Neural cell (in vitro differentiated cells): ENCODE data around the gene NOL9. TPM values are rescaled to one million over a fixed set of nuclear protein-coding genes. Genes with fewer than 3 reads are reported as not detected.

Experiments used
- H2AFZ ChIP-seq: fragments of 200-600, 300-800 bp; sonication (generic), shearing (Covaris generic); 2 replicates; pipeline ENCODE4 v1.6.0; 2014; ENCODE audit warnings: low read depth, mild to moderate bottlenecking, antibody characterized with exemption, low read length, moderate library complexity
- H3F3A ChIP-seq: fragments of 200-600 bp; shearing (Covaris generic); 2 replicates; pipeline ENCODE4 v1.6.1; 2016; ENCODE audit warnings: mild to moderate bottlenecking, moderate library complexity, mixed read lengths, antibody characterized with exemption, low read length; ENCODE audit not compliant: insufficient read depth, poor library complexity, severe bottlenecking
- H3K27ac ChIP-seq: fragments of 200-600, 300-800 bp; sonication (generic), shearing (Covaris generic); 2 replicates; pipeline ENCODE4 v1.5.1; 2014; ENCODE audit warnings: mild to moderate bottlenecking, low read length, moderate library complexity
- H3K27me3 ChIP-seq: fragments of 300-800, 200-600 bp; sonication (generic), shearing (Covaris generic); 2 replicates; pipeline ENCODE4 v1.6.0; 2014; ENCODE audit warnings: mild to moderate bottlenecking, low read depth, low read length, moderate library complexity; ENCODE audit not compliant: insufficient read depth
- H3K36me3 ChIP-seq: fragments of 300-800, 200-600 bp; sonication (generic), shearing (Covaris generic); 2 replicates; pipeline ENCODE4 v1.5.1; 2014; ENCODE audit warnings: mild to moderate bottlenecking, antibody characterized with exemption, low read length, moderate library complexity; ENCODE audit not compliant: insufficient read depth
- H3K4me2 ChIP-seq: fragments of 300-800, 200-600 bp; sonication (generic), shearing (Covaris generic); 2 replicates; pipeline ENCODE4 v1.6.0; 2014; ENCODE audit warnings: mild to moderate bottlenecking, low read length
- H3K4me3 ChIP-seq: fragments of 300-800, 200-600 bp; sonication (generic), shearing (Covaris generic); 2 replicates; pipeline ENCODE4 v1.5.1; 2014; ENCODE audit warnings: mild to moderate bottlenecking, low read length, moderate library complexity
- H3K79me2 ChIP-seq: fragments of 200-600 bp; shearing (Covaris generic); replicated peaks from 2 replicates; pipeline ENCODE4 v1.6.0; 2014; ENCODE audit warnings: mild to moderate bottlenecking, low read length, moderate library complexity; ENCODE audit not compliant: insufficient read depth
- H3K9ac ChIP-seq: fragments of 300-800, 200-600 bp; sonication (generic), shearing (Covaris generic); 2 replicates; pipeline ENCODE4 v1.6.1; 2016; ENCODE audit warnings: mild to moderate bottlenecking, low read length, mixed read lengths
- H3K9me2 ChIP-seq: fragments of 200-600 bp; shearing (Covaris generic); 2 replicates; pipeline ENCODE4 v1.6.1; 2016; ENCODE audit warnings: mild to moderate bottlenecking, low read length, mixed read lengths; ENCODE audit not compliant: insufficient read depth
- H3K9me3 ChIP-seq: fragments of 200-600, 300-800 bp; sonication (generic), shearing (Covaris generic); 2 replicates; pipeline ENCODE4 v1.6.1; 2016; ENCODE audit warnings: mild to moderate bottlenecking, mixed run types, low read length, moderate library complexity, mixed read lengths
- H4K20me1 ChIP-seq: fragments of 200-600 bp; shearing (Covaris generic); 2 replicates; pipeline ENCODE4 v1.6.1; 2016; ENCODE audit warnings: mild to moderate bottlenecking, mixed run types; ENCODE audit not compliant: insufficient read depth
- EP300 ChIP-seq: fragments of 450-650 bp; conservative IDR thresholded peaks from 2 replicates; pipeline ENCODE4 v1.6.1; 2014; ENCODE audit warnings: antibody characterized with exemption, mild to moderate bottlenecking, moderate library complexity; ENCODE audit not compliant: poor library complexity, severe bottlenecking
- EZH2 ChIP-seq: fragments of 200-600, 300-800 bp; shearing (Covaris generic), sonication (generic); IDR thresholded peaks from 2 replicates; pipeline ENCODE4 v1.6.1; 2014; ENCODE audit warnings: antibody characterized with exemption, low read length, borderline replicate concordance, mild to moderate bottlenecking; ENCODE audit not compliant: insufficient read depth, poor library complexity, severe bottlenecking
- MXI1 ChIP-seq: fragments of 450-650 bp; conservative IDR thresholded peaks from 2 replicates; pipeline ENCODE4 v1.6.1; 2014; ENCODE audit warnings: antibody characterized with exemption, mild to moderate bottlenecking; ENCODE audit not compliant: poor library complexity, severe bottlenecking
- POLR2AphosphoS5 ChIP-seq: IDR thresholded peaks from 2 replicates; pipeline ENCODE4 v1.6.1; 2012
- RAD21 ChIP-seq: fragments of 450-650 bp; conservative IDR thresholded peaks from 2 replicates; pipeline ENCODE4 v1.6.1; 2014; ENCODE audit warnings: antibody characterized with exemption, mild to moderate bottlenecking, moderate library complexity
- SMC3 ChIP-seq: fragments of 450-650 bp; conservative IDR thresholded peaks from 2 replicates; pipeline ENCODE4 v1.6.1; 2014; ENCODE audit warnings: antibody characterized with exemption, mild to moderate bottlenecking, moderate library complexity; ENCODE audit not compliant: poor library complexity
- TAF1 ChIP-seq: IDR thresholded peaks from 2 replicates; pipeline ENCODE4 v1.6.1; 2012; ENCODE audit warnings: low read depth
- polyA plus RNA-seq: library from polyadenylated mRNA; depleted of rRNA; stranded (reverse); fragments of >200 nt; gene quantifications from 2 replicates; pipeline ENCODE4 v1.2.3, GENCODE V29; 2014
- TF ChIP-seq, protein P1 (sequence below): IDR thresholded peaks from 2 replicates; pipeline ENCODE4 v1.6.1; 2012; ENCODE audit warnings: borderline replicate concordance
- TF ChIP-seq, protein P2 (sequence below): fragments of 450-650 bp; IDR thresholded peaks from 2 replicates; pipeline ENCODE4 v1.5.1; 2014; ENCODE audit warnings: antibody characterized with exemption, mild to moderate bottlenecking, moderate library complexity; ENCODE audit not compliant: poor library complexity, severe bottlenecking

Gene NOL9
- polyA plus RNA-seq, 1 donor from 2014 or later, result 30.7 TPM

DNA sequence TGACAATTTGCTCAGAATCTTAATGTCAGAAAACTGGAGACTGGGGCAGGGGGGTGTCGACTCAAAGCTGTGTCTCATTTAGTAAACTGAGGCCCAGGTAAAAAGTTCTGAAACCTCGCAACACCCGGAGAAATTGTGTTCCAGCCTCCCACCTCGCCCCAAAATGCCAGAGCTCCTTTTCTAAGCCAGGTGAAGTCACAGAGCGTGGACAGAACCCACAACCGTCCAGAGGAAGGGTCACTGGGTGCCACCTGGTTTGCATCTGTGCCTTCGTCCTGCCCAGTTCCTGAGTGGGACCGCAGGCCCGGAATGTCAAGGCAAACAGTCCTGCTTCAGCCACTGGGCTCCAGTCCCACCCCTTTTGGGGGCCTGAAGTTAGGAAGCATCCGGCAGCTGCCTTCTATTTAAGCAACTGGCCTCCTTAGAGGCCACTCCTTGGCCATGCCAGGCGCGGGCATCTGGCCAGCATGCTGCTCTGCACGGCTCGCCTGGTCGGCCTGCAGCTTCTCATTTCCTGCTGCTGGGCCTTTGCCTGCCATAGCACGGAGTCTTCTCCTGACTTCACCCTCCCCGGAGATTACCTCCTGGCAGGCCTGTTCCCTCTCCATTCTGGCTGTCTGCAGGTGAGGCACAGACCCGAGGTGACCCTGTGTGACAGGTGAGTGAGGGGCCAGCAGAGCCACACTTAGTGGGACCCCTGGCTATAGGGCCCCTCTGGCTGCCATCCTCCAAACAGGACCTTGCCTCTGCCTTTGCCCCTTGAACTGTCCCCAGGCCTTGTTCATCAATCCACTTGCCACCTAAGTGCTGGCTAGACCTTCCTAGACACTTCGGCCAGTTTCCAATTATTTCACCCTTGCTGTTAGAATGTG, 830 bp upstream of the NOL9 start, which contains the start of gene TAS1R1:
Gene TAS1R1 (plus strand): TSS at position 401 of the 872 bp plus-strand sequence. CDS start 67 bp downstream, at position 468.
- H3K27ac ChIP-seq, result no peak within 1 kb of the TSS
- H3K4me3 ChIP-seq, result peak within 1 kb of the TSS; percentile 98
- no peaks in the 10 kb centered on the region for H3K36me3 ChIP-seq
- TF ChIP-seq EP300, result no peak
- TF ChIP-seq MXI1, result no peak
- TF ChIP-seq, protein P1, sequence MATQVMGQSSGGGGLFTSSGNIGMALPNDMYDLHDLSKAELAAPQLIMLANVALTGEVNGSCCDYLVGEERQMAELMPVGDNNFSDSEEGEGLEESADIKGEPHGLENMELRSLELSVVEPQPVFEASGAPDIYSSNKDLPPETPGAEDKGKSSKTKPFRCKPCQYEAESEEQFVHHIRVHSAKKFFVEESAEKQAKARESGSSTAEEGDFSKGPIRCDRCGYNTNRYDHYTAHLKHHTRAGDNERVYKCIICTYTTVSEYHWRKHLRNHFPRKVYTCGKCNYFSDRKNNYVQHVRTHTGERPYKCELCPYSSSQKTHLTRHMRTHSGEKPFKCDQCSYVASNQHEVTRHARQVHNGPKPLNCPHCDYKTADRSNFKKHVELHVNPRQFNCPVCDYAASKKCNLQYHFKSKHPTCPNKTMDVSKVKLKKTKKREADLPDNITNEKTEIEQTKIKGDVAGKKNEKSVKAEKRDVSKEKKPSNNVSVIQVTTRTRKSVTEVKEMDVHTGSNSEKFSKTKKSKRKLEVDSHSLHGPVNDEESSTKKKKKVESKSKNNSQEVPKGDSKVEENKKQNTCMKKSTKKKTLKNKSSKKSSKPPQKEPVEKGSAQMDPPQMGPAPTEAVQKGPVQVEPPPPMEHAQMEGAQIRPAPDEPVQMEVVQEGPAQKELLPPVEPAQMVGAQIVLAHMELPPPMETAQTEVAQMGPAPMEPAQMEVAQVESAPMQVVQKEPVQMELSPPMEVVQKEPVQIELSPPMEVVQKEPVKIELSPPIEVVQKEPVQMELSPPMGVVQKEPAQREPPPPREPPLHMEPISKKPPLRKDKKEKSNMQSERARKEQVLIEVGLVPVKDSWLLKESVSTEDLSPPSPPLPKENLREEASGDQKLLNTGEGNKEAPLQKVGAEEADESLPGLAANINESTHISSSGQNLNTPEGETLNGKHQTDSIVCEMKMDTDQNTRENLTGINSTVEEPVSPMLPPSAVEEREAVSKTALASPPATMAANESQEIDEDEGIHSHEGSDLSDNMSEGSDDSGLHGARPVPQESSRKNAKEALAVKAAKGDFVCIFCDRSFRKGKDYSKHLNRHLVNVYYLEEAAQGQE, result no peak
- no peak for TF ChIP-seq POLR2AphosphoS5
- TF ChIP-seq EZH2, result no peak
- peak within 1 kb of the TSS; percentile 79 for H3K9ac ChIP-seq
- H2AFZ ChIP-seq, result peak within 1 kb of the TSS; percentile 40
- no peaks in the 10 kb centered on the region for H3K9me3 ChIP-seq
- H4K20me1 ChIP-seq, result no peaks in the 10 kb centered on the region
- no peaks in the 10 kb centered on the region for H3K27me3 ChIP-seq
- H3K9me2 ChIP-seq, result no peaks in the 10 kb centered on the region
- H3K79me2 ChIP-seq, result peaks cover 15% of the 10 kb centered on the region
- no peaks in the 10 kb centered on the region for H3F3A ChIP-seq
- H3K4me2 ChIP-seq, result no peak within 1 kb of the TSS

DNA sequence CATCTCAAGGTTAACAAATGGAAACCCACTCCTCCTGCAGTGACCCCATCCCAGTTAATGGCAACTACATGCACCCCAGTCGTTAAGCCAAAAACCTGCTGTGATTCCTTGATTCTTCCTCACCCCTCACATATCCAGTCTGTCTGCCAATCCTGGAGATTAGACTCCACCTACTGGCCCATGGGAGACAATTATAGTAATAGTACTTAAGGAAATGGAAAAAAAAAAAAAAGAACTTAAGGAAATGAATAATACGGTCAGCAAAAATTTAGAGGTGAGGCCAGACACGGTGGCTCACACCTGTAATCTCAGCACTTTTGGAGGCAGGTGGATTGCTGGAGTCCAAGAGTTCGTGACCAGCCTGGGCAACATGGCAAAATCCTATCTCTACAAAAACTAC, 7.0 kb downstream of the NOL9 start:
- H4K20me1 ChIP-seq, result no peaks in the 10 kb centered on the region
- H3K27ac ChIP-seq, result no peak overlapping the region
- no peak overlapping the region for H3K4me3 ChIP-seq
- H3K9ac ChIP-seq, result no peak overlapping the region
- no peaks in the 10 kb centered on the region for H3K27me3 ChIP-seq
- no peak for TF ChIP-seq EP300
- H3K4me2 ChIP-seq, result no peak overlapping the region
- no peaks in the 10 kb centered on the region for H3F3A ChIP-seq
- H2AFZ ChIP-seq, result no peak overlapping the region
- H3K9me3 ChIP-seq, result no peaks in the 10 kb centered on the region
- no peaks in the 10 kb centered on the region for H3K79me2 ChIP-seq
- H3K36me3 ChIP-seq, result peaks cover 6% of the 10 kb centered on the region
- no peaks in the 10 kb centered on the region for H3K9me2 ChIP-seq

DNA sequence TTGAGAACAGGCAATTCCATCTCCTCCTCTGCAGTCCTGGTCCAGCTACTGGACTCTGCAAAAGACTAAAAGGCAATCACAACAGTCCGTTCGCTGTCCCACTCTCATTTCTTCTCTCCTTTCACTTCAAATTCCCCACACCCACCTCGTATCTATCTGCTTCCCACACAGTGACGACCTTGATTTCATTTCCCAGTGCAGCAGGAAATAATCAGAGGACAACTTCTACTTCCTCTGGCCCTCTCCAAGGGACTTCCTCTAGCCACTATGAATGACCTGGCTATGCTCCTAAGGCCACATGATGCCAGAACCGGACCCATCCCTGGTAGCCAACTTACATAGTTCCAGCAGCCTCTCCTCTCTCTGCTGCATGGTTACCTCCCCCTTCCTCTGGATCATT, 8.0 kb downstream of the NOL9 start:
- H3K9me2 ChIP-seq, result no peaks in the 10 kb centered on the region
- no peaks in the 10 kb centered on the region for H4K20me1 ChIP-seq
- no peaks in the 10 kb centered on the region for H3K27me3 ChIP-seq
- H3K4me2 ChIP-seq, result no peak overlapping the region
- peaks cover 6% of the 10 kb centered on the region for H3K36me3 ChIP-seq
- H3K9me3 ChIP-seq, result no peaks in the 10 kb centered on the region
- H3F3A ChIP-seq, result no peaks in the 10 kb centered on the region
- H2AFZ ChIP-seq, result no peak overlapping the region
- no peak overlapping the region for H3K9ac ChIP-seq
- no peak overlapping the region for H3K4me3 ChIP-seq
- TF ChIP-seq EP300 (no peak), RAD21 (no peak), SMC3 (no peak), MXI1 (no peak), POLR2AphosphoS5 (no peak), EZH2 (no peak), TAF1 (no peak)
- TF ChIP-seq, protein P1, result no peak
- TF ChIP-seq, protein P2, sequence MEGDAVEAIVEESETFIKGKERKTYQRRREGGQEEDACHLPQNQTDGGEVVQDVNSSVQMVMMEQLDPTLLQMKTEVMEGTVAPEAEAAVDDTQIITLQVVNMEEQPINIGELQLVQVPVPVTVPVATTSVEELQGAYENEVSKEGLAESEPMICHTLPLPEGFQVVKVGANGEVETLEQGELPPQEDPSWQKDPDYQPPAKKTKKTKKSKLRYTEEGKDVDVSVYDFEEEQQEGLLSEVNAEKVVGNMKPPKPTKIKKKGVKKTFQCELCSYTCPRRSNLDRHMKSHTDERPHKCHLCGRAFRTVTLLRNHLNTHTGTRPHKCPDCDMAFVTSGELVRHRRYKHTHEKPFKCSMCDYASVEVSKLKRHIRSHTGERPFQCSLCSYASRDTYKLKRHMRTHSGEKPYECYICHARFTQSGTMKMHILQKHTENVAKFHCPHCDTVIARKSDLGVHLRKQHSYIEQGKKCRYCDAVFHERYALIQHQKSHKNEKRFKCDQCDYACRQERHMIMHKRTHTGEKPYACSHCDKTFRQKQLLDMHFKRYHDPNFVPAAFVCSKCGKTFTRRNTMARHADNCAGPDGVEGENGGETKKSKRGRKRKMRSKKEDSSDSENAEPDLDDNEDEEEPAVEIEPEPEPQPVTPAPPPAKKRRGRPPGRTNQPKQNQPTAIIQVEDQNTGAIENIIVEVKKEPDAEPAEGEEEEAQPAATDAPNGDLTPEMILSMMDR, result no peak
- H3K79me2 ChIP-seq, result no peaks in the 10 kb centered on the region
- no peak overlapping the region for H3K27ac ChIP-seq
